ENCODE data around the gene POU3F2. TPM values are rescaled to one million over a fixed set of nuclear protein-coding genes. Genes with fewer than 3 reads are reported as not detected.

The POU3F2 gene
- total RNA-seq, 4 donors from 2014 or later: 0.08 TPM; not detected in 3

GRCh38 chr6:98838032-98838431 lies 3.7 kb downstream of the POU3F2 start:
- Histone ChIP-seq H3K27ac (no peak overlapping the region), H3K27me3 (peaks cover 96% of the 10 kb centered on the region), H3K9me3 (no peaks in the 10 kb centered on the region), H3K4me3 (no peak overlapping the region), H3K4me1 (peaks cover 0 to 42% (median 17%) of the 10 kb centered on the region in 3 donors), H3K36me3 (no peaks in the 10 kb centered on the region)
- ATAC-seq: no peak
- TF ChIP-seq POLR2AphosphoS5 (IDR thresholded peaks at IDR 0.05) (no peak), POLR2A (IDR thresholded peaks at IDR 0.05) (no peak), EP300 (IDR thresholded peaks at IDR 0.05) (no peak)
- TF ChIP-seq, protein P1, sequence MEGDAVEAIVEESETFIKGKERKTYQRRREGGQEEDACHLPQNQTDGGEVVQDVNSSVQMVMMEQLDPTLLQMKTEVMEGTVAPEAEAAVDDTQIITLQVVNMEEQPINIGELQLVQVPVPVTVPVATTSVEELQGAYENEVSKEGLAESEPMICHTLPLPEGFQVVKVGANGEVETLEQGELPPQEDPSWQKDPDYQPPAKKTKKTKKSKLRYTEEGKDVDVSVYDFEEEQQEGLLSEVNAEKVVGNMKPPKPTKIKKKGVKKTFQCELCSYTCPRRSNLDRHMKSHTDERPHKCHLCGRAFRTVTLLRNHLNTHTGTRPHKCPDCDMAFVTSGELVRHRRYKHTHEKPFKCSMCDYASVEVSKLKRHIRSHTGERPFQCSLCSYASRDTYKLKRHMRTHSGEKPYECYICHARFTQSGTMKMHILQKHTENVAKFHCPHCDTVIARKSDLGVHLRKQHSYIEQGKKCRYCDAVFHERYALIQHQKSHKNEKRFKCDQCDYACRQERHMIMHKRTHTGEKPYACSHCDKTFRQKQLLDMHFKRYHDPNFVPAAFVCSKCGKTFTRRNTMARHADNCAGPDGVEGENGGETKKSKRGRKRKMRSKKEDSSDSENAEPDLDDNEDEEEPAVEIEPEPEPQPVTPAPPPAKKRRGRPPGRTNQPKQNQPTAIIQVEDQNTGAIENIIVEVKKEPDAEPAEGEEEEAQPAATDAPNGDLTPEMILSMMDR (IDR thresholded peaks at IDR 0.05): no peak
- 16 to 17% methylated on average over 4 of the region's 4 CpGs for WGBS, 2 donors (ENCODE audit: low coverage in 1 of 2)

GRCh38 chr6:98838975-98839374 lies 4.6 kb downstream of the POU3F2 start:
- Histone ChIP-seq H3K36me3 (no peaks in the 10 kb centered on the region), H3K9me3 (no peaks in the 10 kb centered on the region), H3K4me1 (peaks cover 0 to 42% (median 11%) of the 10 kb centered on the region in 3 donors), H3K4me3 (no peak overlapping the region), H3K27me3 (peaks cover 100% of the 10 kb centered on the region), H3K27ac (no peak overlapping the region)
- ATAC-seq: no peak
- 0 to 36% methylated on average over 1 of the region's 1 CpG for WGBS, 2 donors (ENCODE audit: low coverage in 1 of 2)
- TF ChIP-seq POLR2A (IDR thresholded peaks at IDR 0.05): no peak
- TF ChIP-seq POLR2AphosphoS5 (IDR thresholded peaks at IDR 0.05): no peak
- TF ChIP-seq, protein P1 (IDR thresholded peaks at IDR 0.05): no peak
- no peak for TF ChIP-seq EP300 (IDR thresholded peaks at IDR 0.05)

DNA sequence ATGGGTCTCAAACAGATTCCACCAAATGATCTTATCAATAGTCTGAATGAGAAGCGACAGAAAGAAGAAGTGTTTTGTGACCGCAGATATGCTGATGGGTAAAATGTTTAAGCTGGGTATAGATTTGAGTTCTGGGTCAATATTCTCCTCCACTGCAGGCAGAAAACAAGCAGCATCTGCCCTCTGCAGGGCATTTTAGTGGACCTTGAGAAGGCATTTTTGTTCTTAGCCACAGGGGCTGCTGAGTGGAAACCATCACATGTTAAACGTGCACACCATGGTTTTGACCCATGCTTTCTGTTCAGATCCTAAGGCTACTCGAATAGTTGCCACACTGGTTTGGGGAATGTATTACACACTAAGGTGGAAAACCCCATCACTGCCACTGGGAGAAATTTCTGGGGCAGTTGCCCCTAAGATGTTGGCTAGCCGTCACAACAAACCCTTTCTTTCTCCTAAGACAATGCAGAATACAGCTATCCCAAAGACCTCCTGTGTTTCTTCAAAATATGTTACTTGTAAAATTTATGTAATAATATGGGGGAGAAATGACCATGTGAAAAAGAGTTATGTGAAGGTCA lies 5.5 kb downstream of the POU3F2 start:
- WGBS, 2 donors (ENCODE audit: low coverage in 1 of 2): 24 to 37% methylated on average over 5 of the region's 5 CpGs
- Histone ChIP-seq H3K4me1 (peaks cover 0 to 42% (median 15%) of the 10 kb centered on the region in 3 donors), H3K4me3 (no peak overlapping the region), H3K9me3 (no peaks in the 10 kb centered on the region), H3K36me3 (no peaks in the 10 kb centered on the region), H3K27me3 (peaks cover 100% of the 10 kb centered on the region), H3K27ac (no peak overlapping the region)
- TF ChIP-seq, protein P1 (IDR thresholded peaks at IDR 0.05): no peak
- TF ChIP-seq POLR2A (IDR thresholded peaks at IDR 0.05) (no peak), POLR2AphosphoS5 (IDR thresholded peaks at IDR 0.05) (no peak), EP300 (IDR thresholded peaks at IDR 0.05) (no peak)
- no peak for ATAC-seq

DNA sequence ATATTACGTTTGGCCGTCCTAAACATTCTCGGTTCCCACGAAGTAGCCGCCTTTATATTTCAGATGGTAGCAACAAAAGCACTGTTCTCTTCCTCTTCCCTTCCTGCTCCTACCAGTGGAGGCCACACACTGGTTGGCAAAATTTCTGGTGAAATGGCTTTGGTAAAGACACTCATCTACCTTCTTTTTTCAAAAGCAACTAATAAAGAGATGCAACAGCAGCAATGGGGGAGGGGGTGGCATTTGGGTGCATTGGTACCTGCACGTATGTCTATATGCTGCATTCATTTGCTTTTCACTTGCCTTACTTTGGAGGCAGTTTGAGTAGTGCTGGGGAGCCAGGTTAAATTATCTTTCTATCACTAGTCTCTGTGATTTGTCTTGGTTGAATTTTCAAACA lies 6.0 kb downstream of the POU3F2 start:
- ATAC-seq: no peak
- H3K27me3 ChIP-seq: peaks cover 100% of the 10 kb centered on the region
- WGBS, 2 donors (ENCODE audit: low coverage in 1 of 2): 27 to 35% methylated on average over 6 of the region's 6 CpGs

More for the DNA sequence above, 6.0 kb downstream of the POU3F2 start:
- TF ChIP-seq POLR2A (IDR thresholded peaks at IDR 0.05) (no peak), EP300 (IDR thresholded peaks at IDR 0.05) (no peak), POLR2AphosphoS5 (IDR thresholded peaks at IDR 0.05) (no peak)
- TF ChIP-seq, protein P1 (IDR thresholded peaks at IDR 0.05): no peak
- Histone ChIP-seq H3K4me1 (peaks cover 0 to 42% (median 16%) of the 10 kb centered on the region in 3 donors), H3K36me3 (no peaks in the 10 kb centered on the region), H3K4me3 (no peak overlapping the region), H3K9me3 (no peaks in the 10 kb centered on the region), H3K27ac (no peak overlapping the region)
